ENCODE data around the gene SPATA45.

The SPATA45 gene

DNA sequence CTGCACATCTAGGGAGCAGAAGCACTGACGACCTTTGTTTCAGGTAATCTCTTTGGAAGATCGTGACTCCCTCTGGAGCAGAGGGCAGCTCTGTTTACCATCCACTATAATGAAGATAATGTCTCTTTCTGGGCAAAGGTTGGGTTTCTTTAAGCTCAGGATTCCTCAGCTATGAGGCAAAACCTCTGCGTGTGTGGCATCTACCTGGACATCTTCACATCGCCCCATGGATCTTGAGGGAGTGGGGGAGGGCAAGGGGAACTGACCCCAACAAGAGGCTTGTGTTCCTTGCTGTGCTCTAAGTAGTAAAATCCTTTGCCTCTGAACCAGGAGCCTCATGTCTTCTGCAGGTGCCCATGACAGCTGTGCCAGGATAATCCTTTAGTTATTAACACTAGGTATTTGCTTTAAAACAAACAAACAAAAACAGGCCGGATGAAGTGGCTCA is 19.6 kb downstream of the SPATA45 start:
- DNase-seq, result no peak

DNA sequence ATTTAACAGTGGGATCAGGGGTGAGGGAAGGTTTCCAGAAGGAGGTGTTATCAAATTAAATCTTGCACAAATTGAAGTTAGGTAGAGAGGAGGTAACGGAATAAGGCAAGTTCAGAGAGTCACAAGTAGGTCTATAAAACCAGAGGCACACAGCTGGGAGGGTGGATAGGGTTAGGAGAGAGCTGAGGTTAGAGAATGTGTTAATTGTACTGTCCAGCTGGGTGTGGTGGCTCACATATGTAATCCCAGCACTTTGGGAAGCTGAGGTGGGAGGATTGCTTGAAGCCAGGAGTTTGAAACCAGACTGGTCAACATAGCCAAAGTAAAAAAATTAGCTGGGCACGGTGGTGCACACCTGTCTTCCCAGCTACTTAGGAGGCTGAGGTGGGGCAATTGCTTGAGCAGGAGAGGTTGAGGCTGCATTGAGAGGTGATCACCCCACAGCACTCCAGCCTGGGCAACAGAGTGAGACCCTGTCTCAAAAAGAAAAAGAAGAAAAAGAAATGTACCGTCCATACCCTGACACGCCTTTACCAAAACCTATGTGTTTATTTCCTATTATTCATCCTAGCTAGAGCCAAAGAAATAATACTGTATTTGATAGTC is 20.2 kb downstream of the SPATA45 start:
- DNase-seq, result no peak

DNA sequence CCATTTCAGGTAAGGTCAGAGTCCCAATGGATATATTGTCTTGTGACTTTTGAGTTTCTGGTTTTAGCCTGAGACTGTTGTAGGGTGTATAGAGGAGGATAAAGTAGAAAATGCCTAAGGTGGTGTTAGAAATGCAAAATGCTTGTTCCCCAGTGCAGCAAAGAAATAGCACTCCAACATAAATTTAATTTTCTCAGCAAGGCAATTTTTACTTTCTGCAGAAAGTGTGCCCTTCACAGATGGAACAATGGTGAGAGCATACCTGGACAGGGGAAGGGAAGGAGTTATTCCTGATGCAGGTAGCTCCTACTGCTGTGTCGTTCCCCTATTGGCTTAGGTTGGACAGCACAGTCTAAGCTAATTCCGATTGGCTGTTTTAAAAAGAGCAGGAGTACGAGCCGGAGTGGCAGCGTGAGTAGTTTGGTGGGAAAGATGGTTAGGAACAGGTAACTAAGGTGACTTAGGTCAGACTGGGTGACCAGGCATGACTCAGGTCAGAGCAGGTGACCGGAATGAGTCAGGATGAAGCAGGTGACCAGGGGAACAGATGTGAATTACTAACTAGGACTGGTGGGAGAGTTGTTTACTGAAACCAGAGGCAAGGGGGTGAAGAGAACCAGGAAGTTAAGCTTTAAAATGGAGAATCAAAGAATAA is 21.5 kb downstream of the SPATA45 start:
- DNase-seq, result no peak

DNA sequence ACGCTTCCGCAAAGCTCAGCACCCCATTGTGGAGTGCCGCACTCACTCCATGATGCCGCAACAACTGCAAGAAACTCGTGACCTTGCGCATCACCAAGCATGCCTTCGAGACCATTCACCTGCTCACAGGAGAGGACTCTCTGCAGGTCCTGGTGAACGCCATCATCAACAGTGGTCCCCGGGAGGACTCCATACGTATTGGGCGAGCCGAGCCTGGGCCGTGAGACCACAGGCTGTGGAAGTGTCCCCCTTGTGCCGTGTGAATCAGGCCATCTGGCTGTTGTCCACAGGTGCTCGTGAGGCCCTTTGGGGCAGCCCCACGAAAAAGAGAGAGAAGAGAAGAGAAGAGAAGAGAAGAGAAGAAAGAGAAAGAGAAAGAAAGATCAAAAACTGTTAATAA is 23.2 kb downstream of the SPATA45 start:
- DNase-seq, result no peak

DNA sequence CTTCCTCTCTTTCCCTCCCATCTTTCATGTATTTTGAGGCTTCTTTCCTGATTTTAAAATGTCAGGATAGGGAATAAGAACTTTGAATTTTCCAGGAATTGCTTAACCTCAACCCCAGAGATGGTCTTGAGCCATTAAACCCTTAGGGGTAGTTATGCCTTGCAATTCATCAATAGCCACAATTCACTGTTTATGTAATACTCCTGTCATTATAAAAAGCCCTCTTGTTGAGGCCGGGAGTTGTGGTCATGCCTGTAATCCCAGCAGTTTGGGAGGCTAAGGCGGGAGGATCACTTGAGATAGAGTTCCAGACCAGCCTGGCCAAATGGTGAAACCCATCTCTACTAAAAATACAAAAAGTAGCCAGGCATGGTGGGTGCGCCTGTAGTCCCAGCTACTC is 24.5 kb downstream of the SPATA45 start:
- DNase-seq, result no peak

DNA sequence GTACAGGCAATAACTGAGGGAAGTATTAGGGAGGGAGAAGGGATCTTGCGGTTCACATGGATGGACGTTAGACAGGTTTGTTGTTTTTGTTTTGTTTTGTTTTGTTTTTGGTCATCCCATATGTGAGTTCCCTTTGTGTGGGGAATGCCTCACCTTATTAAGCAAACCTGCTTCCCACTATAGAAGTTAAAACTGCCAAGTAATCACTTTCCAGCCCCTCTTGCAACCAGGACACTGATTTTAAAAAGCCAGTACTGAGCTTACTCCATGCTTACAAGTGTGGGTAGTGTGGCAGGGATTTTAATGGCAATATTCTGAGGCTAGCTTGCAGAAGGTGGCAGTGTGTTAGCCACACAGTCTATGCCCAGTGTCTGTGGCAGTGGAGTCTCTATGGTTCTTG is 26.5 kb downstream of the SPATA45 start:
- no peak for DNase-seq

DNA sequence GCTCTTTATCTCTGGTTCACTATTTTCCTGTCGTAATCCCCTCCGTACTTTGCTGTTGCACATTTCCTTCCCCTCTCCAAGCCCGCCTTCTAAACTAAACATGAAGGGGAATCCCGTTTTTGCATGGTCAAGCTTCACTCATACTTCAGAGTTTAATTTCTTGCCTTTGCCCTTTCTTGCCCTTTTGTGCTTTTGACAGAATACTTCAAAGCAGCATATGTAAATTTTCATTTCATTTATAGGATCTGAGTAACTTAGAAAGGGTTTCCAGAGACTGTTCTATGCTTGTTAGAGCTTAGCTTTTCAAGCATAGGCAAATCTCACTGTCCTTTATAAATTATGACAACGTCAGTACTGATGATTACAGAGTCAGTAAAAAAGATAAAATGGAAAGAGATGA is 27.7 kb downstream of the SPATA45 start:
- DNase-seq, result no peak

DNA sequence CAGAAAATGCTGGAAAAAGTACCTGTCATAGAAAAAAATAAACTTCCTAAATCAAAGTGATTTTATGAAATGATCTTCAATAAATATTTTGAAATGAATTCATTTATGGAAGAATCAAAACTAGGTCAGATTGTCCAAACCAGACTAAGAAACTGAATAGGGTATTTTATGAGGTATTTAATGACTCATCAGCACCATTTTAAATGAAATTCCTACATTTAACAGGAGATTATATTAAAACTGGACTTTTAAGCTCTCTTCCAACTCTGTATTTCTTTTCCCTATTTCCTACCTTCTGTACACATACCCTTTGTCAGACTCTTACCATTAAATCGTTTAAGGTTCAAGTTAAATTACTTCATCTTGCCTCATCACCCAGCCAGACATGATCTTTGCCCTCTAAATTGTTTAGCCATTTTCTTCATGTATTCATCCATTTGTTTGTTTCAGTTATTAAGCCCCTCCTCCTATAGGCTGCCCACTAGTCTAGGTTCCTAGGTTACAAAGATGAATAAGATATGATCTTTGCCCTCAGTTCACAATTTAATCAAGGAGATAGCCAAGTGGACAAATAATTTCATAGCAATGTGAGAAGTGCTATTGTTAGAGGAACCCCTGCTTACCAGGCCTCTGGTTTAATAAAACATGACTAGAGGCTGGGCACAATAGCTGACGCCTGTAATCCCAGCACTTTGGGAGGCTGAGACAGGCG is 30.7 kb downstream of the SPATA45 start:
- no peak for DNase-seq

DNA sequence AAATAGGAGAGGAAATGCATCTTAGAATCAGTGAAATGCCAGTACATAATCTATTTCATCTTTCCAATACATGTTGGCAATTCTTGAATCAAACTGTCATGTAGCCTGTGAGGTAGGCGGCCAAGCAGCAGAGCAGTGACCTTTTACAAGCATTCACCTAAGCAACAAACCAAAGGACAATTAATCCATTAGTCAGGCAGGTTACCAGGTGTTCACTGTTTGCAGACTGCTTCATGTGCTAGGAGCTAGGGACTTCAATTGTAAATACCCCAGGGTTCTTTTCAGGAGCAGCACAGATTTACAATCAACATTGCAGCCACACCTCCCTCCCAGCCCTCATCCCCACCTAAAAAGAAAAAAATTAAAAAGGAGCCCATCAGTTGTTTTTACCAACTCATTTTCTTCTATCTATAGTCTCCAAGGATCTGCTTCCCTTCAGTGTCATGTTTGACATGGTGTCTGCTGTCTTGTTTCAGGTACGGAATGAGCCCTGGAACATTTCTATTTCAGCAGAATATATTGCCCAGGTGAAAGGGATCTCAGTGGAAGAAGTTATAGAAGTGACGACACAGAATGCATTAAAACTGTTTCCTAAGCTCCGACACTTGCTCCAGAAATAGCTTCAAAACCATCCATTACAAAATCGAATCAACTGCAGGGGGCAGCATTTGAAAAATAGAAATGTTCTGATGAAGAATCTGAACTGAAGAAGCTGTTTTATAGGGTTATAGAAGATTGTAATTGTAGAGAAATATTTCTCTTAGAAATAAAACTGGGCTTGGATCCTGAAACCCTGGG is 32.7 kb downstream of the SPATA45 start:
- no peak for DNase-seq

DNA sequence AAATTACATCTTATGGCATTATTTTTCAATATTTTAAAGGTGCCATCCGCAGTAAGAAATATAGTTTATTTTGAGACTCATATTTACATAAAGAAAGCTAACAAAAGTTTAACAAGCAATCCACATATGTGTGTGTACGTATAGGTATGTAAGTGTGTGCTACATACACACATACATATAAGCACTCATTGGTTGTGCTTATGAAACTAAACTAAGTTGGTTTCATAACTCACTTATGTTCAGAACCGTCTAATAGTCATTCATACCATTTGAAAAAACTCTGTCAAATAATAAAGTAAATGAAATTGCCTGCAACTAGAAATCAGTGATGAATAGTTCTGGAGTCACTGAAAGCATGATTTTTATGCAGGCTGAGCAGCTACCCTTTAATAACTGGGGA is 41.7 kb downstream of the SPATA45 start:
- no peak for DNase-seq

DNA sequence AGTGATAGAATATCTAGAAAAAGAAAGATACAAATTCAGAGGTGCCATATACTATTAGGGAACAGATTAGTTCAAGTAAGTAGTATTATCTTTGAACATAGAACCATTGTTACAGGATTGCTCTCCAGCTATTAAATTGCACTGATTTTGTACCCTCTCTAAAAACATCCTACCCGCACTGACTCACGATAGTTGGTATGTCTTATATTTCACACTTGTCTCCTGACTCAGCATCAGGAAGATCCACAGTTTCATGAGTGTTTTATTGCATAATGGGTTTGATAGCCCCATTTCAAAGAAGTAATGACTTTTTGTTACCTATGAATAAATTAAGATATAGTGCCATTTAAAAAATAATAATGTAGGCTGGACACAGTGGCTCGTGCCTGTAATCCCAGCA is 49.8 kb downstream of the SPATA45 start:
- DNase-seq, result no peak

DNA sequence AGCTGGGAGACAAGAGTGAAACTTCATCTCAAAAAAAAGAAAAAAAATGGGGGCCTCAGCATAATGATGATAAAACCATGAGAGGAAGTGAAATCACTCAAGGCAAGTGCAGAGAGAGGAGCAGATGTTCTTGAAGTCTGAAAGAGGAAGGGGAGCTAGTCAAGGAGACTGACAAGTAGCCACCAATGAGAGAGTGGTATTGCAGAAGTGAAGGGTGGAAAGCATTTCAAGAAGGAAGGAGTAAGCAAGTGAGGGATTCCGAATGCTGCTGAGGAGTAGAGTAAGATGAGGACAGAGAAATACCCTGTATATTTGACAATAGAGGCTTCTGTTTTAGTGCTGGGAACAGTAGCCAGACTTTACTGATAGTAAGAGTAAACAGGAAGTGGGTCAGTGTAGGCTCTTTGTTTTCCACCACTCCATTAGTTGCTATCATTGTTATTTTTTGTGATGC is 52.9 kb downstream of the SPATA45 start:
- DNase-seq, result no peak

DNA sequence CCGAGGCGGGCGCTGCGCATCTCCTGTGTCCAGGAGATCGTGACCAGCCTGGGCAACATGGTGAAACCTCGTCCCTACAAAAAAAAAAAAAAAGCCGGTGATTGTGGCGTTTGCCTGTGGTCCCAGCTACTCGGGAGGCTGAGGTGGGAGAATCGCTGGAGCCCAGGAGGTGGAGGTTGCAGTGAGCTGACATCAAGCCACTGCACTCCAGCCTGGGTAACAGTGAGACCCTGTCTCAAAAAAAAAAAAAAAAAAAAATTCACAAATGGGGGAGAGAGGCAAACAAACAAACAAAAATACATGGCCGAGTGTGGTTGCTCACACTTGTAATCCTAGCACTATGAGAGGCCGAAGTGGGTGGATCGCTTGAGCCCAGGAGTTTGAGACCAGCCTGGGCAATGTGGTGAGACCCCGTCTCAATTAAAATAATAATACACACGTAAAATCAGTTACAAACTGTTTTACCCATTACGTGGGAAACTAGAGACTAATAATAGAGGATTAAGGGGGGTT is 55.0 kb downstream of the SPATA45 start:
- DNase-seq, result no peak

DNA sequence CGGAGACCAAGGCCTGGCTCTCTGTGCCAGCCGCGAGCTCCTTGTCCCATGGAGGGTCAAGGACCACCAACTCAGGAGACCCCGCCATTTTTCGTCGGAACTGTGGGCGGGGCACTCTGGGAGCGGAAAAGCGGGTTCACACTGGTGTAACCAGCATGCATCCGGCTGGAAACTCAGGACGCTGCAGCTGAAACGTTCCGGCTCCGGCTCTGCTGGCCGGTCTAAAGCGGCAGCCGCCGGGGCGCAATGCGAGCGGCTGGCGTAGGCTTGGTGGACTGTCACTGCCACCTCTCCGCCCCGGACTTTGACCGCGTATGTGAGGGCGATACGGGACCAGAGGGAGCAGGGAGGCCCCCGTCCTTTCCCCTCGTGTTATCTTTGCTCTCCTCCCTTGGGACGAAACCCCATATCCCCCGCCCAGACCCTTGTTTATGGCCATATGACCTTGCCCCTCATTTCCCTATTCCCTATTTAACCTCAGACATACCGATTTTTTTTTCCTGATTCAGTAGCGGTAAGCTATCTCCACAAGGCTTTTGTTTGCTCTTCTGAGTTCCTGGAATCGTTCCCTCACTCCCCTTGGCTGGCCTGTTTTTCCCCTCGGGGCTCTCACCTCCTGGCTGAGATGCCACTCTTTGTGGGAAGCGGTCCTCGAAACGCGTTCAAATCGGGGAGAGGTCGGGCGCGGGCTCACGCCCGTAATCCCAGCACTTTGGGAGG is 55.6 kb downstream of the SPATA45 start, which contains the start of the genes NSL1 and TATDN3:
TSS of gene NSL1 (minus strand) at position 102 of the 720 bp plus-strand sequence. CDS start at position 88, 14 bp downstream.
TSS of gene TATDN3 (plus strand) at position 219 of the 720 bp plus-strand sequence. CDS start at position 247, 28 bp downstream.
- peak; percentile 73 for DNase-seq

DNA sequence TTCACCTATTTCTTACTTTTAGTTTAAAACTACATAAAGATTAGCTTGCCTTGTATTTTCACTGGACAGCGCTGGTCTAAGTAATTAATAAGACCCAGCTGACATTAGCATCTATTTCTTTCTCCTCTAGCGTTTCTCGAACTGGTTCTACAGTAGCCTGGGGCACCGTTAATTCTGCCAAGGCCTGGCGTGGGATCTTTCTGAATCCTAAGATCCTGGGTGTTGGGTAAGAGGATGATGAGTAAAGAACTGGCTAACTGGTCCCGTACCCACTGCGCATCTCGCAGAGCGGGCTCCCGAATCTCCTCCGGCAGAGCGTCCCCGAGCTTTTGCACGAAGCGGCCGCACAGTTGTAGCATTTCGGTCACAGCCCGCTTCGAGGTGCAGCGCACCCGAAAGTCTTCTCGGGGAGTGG is 56.2 kb downstream of the SPATA45 start:
- no peak for DNase-seq

DNA sequence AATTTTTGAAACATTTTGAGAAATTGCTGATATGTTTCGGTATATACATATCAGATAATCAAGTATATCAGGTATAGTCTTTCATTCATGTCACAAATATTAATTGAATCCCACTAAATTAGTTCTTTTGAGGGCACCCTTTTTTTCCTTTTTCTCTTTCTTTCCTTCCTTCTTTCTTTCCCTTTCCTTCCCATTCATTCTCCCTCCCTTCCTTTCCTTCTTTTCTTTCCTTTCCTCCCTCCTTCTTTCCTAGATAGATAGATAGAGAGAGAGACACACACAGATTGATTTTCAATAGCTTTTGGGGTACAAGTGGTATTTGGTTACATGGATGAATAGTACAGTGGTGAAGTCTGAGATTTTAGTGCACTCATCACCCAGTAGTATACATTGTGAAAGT is 61.6 kb downstream of the SPATA45 start:
- DNase-seq, result no peak

DNA sequence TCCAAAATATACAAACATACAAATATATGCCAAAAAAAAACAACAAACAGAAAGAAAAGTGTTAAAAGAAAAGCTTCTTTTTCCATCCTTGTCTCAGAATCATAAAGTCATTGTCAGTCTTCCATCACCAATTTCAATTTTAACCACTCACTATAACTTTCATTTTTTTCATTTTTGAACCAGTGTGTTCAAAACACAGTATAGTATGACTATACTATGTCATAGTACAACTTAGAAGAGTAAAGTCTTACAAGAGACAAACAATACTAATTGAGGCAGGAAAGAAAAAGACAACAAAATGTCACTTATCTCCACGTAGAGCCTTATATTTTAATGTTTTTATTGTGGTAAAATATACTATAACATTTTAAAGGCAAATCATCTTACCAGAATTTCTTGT is 63.5 kb downstream of the SPATA45 start:
- no peak for DNase-seq

DNA sequence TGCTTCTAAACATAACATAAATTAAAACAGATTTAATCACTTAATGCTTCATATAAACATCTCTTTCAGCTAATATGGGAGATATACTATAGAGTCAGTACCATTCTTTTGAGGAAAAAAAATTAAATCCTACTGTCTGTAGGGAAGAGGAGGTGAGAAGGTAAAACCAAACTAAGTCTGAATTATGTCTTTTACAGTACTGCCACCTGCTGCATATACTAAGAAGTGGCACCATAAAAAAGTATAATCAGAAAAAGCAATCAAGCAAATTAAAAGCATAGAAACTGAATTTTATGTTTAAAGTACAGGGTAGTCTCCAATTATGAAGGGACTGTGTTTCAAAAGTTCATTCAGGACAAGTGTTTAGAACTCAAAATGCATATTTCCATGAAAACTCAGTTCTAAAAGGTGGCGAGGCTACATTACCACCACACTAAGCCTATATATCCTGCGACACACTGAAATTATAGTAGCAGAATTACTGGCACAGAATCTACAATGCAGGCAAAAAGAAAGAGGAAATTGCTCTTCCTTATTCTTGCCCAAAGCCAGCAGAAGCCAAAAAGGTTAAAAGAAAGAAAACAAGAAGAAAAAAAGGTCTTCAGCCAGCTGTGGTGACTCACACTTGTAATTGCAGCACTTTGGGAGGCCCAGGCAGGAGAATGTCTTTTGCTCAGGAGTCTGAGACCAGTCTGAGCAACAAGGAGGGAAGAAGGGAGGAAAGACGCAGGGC is 64.9 kb downstream of the SPATA45 start:
- DNase-seq, result peak; percentile 14

DNA sequence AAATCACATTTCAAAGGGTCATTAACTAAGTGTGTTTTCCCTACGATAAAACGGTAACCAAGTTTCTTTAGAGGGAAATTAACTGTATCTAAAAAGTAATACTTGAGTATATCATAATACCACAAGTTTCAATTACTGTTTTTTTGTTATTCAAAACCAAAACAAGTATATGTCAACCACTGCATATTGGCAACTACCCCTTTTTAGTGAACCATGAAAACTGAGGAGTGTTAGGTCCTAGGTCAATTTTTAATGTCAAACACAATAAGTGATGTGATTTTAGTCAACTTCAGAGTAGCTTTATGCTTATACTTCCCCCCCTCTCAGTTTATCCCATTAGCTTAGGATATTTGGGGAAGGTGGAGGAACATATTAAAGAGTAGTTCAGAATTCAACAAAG is 66.2 kb downstream of the SPATA45 start:
- DNase-seq, result no peak

DNA sequence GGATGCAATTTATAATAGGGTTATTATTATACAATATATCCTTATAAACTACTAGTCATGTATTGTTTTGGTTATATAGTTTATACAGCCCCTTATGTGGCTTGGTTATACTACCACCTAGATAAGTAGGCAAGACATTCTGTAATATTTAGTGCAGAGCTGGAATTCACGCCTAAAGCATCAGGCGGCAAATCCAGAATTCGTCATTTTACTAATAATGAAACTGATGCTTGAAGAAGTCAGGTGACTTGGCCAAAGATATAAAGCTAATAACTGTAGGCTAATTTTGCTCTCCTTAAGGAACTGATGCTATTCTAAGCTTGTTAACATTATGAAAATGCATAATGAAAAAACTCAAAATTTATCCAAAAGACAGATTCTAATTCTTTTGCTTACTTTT is 66.7 kb downstream of the SPATA45 start:
- no peak for DNase-seq

Measured in NCI-H2029 (cell line).